K562 (cell line): ENCODE measurements around the gene SLC37A4. TPM values are rescaled to one million over a fixed set of nuclear protein-coding genes. Genes with fewer than 3 reads are reported as not detected.
A peak's percentile ranks its signal among the peaks of the same experiment; 100 is the strongest.

ENCODE experiments used
- AFF1 ChIP-seq, 2 experiments: fragments of 450-650 bp; IDR thresholded peaks; 2 replicates each; pipeline ENCODE4 v1.6.1; 2018; ENCODE audit warnings: mild to moderate bottlenecking in 2 of 2, low read depth in 1 of 2; ENCODE audit not compliant: partially characterized antibody in 2 of 2
- DDX20 ChIP-seq: fragments of 450-650 bp; IDR thresholded peaks from 2 replicates; pipeline ENCODE4 v1.6.1; 2016; ENCODE audit warnings: missing genetic modification characterization, low read depth, mild to moderate bottlenecking, missing compliant biosample characterization, moderate library complexity
- FOXM1 ChIP-seq, 2 experiments: fragments of 450-650 bp in 1 of 2; sonication (generic) in 1 of 2; formaldehyde crosslinking in 1 of 2; IDR thresholded peaks; 2 replicates each; pipeline versions ENCODE4 v1.6.1 to v1.9.0; 2017 to 2022; ENCODE audit warnings: low read depth in 2 of 2, mild to moderate bottlenecking in 2 of 2, missing genetic modification reagents in 1 of 2, moderate library complexity in 1 of 2
- MTA1 ChIP-seq: fragments of 450-650 bp; IDR thresholded peaks from 2 replicates; pipeline ENCODE4 v1.6.1; 2017; ENCODE audit warnings: borderline replicate concordance
- MXI1 ChIP-seq: IDR thresholded peaks from 2 replicates; pipeline ENCODE4 v1.6.1; 2011; ENCODE audit warnings: low read depth, mild to moderate bottlenecking, improper control_type of control experiment, low read length
- PATZ1 ChIP-seq: fragments of 250-450 bp; sonication (Bioruptor Pico); IDR thresholded peaks from 2 replicates; pipeline ENCODE4 v1.5.0; 2020; ENCODE audit warnings: mild to moderate bottlenecking, borderline replicate concordance
- POU5F1 ChIP-seq: fragments of 150-350 bp; IDR thresholded peaks from 2 replicates; pipeline ENCODE4 v1.6.1; 2014; ENCODE audit warnings: borderline replicate concordance, low read length, low read depth, mild to moderate bottlenecking; ENCODE audit not compliant: partially characterized antibody
- RB1 ChIP-seq: fragments of 450-650 bp; IDR thresholded peaks from 2 replicates; pipeline ENCODE4 v1.6.1; 2017; ENCODE audit warnings: low read depth, mild to moderate bottlenecking
- RBM39 ChIP-seq: fragments of 200-400 bp; formaldehyde crosslinking; optimal IDR thresholded peaks from 2 replicates; pipeline ENCODE3; 2018; ENCODE audit warnings: low read depth, low read length
- TCF7 ChIP-seq: sonication (generic); IDR thresholded peaks from 2 replicates; pipeline ENCODE4 v1.6.1; 2016; ENCODE audit warnings: antibody characterized with exemption, borderline replicate concordance
- ZNF140 ChIP-seq: fragments of 250-450 bp; sonication (Bioruptor Pico); IDR thresholded peaks from 2 replicates; pipeline ENCODE4 v1.8.0; 2021; ENCODE audit warnings: moderate library complexity, mild to moderate bottlenecking, inconsistent platforms
- ZNF217 ChIP-seq: sonication (generic); formaldehyde crosslinking; IDR thresholded peaks from 2 replicates; pipeline ENCODE4 v1.8.0; 2022; ENCODE audit warnings: mild to moderate bottlenecking, missing genetic modification reagents
- ZNF398 ChIP-seq: fragments of 250-450 bp; sonication (Bioruptor Pico); IDR thresholded peaks from 2 replicates; pipeline ENCODE4 v1.8.0; 2021; ENCODE audit warnings: moderate library complexity, mild to moderate bottlenecking, inconsistent platforms
- ZNF76 ChIP-seq: fragments of 250-450 bp; sonication (Bioruptor Pico); IDR thresholded peaks from 2 replicates; pipeline ENCODE4 v1.4.0; 2020; ENCODE audit warnings: mild to moderate bottlenecking, moderate library complexity, borderline replicate concordance
- ZNF77 ChIP-seq: fragments of 250-450 bp; sonication (Bioruptor Pico); IDR thresholded peaks from 2 replicates; pipeline ENCODE4 v1.5.0; 2020
- polyA plus RNA-seq, 8 experiments: library from polyadenylated mRNA; depleted of rRNA in 4 of 8; stranded (reverse) in 5 of 8; unstranded in 3 of 8; fragments of >200 nt; fragmentation: Nextera tagmentation in 2 of 8; fragmentation: Illumina TruSeq in 1 of 8; extraction: Ambion mirVana in 2 of 8; extraction: Trizol in 1 of 8; gene quantifications; 2 replicates each; pipeline versions ENCODE4 v1.2.1 to v1.2.3, GENCODE V29; 2011 to 2014; ENCODE audit warnings: inconsistent platforms in 1 of 8, missing spikeins in 1 of 8
- total RNA-seq, 7 experiments: library from RNA; depleted of rRNA in 6 of 7; stranded (reverse); fragments of >200 nt in 6 of 7; fragmentation: Illumina TruSeq in 2 of 7; extraction: Trizol in 2 of 7; gene quantifications; 2 replicates each; pipeline versions ENCODE4 v1.2.1 to v1.2.3, GENCODE V29; 2011 to 2021; ENCODE audit warnings: low replicate concordance in 1 of 7
- TF ChIP-seq, protein P1 (sequence below): IDR thresholded peaks from 3 replicates; pipeline ENCODE4 v1.6.1; 2011; ENCODE audit warnings: borderline replicate concordance, mild to moderate bottlenecking; ENCODE audit not compliant: insufficient read length, insufficient read depth

SLC37A4 gene
- total and polyA plus RNA-seq, 9 of the 15 experiments (the other 6 are each of a cell fraction or from before 2014, with no cell fraction given), result 24.7 to 73.9 (median 40.7) TPM

GRCh38 chr11:119057000-119057769 lies 26.5 kb upstream of the SLC37A4 start, which contains the start of gene HYOU1 (continued):
- TF ChIP-seq RB1 (peak; percentile 72), ZNF76 (CRISPR knock-in tag) (no peak), ZNF217 (CRISPR knock-in tag) (no peak), FOXM1 (IDR thresholded peaks at IDR 0.05; ENCODE audit: low read depth) (peak; percentile 27; the same call in 1 of the 2 replicates), FOXM1 (CRISPR knock-in tag; IDR thresholded peaks at IDR 0.05; ENCODE audit: low read depth) (no peak), MTA1 (peak; percentile 86), RBM39 (no peak), ZNF398 (CRISPR knock-in tag) (no peak), ZNF140 (CRISPR knock-in tag) (no peak), DDX20 (tag) (no peak), POU5F1 (no peak), TCF7 (no peak), MXI1 (0 out of 2 replicates have a peak, but pooled peaks have one; percentile 40), AFF1 (IDR thresholded peaks at IDR 0.05; ENCODE audit: low read depth in 1 of 2, partially characterized antibody in 2 of 2) (peak in 1 of 2 experiments; percentile 55), PATZ1 (no peak), ZNF77 (CRISPR knock-in tag) (no peak)
- TF ChIP-seq, protein P1, sequence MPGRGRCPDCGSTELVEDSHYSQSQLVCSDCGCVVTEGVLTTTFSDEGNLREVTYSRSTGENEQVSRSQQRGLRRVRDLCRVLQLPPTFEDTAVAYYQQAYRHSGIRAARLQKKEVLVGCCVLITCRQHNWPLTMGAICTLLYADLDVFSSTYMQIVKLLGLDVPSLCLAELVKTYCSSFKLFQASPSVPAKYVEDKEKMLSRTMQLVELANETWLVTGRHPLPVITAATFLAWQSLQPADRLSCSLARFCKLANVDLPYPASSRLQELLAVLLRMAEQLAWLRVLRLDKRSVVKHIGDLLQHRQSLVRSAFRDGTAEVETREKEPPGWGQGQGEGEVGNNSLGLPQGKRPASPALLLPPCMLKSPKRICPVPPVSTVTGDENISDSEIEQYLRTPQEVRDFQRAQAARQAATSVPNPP, result no peak
